NCI-H1092 treated with DMSO at 0.1 percent for 48 hours (cell line): ENCODE measurements around the gene ZNF513.
A peak's percentile ranks its signal among the peaks of the same experiment; 100 is the strongest.
"Not testable (repeated sequence)": the region's sequence is repeated elsewhere in the genome, so short reads cannot be mapped to it uniquely, and the experiment has no call there.

Experiments used
- DNase-seq: peaks from one replicate; lab custom pipeline; 2025; lab: John Stamatoyannopoulos, UW

ZNF513 gene

GRCh38 chr2:27380626-27381545 is at the start of gene ZNF513:
Gene ZNF513, minus strand, starts transcription at chr2:27380734. Its CDS starts 208 bp downstream, at chr2:27380526.
- peak; percentile 87 for DNase-seq

DNA sequence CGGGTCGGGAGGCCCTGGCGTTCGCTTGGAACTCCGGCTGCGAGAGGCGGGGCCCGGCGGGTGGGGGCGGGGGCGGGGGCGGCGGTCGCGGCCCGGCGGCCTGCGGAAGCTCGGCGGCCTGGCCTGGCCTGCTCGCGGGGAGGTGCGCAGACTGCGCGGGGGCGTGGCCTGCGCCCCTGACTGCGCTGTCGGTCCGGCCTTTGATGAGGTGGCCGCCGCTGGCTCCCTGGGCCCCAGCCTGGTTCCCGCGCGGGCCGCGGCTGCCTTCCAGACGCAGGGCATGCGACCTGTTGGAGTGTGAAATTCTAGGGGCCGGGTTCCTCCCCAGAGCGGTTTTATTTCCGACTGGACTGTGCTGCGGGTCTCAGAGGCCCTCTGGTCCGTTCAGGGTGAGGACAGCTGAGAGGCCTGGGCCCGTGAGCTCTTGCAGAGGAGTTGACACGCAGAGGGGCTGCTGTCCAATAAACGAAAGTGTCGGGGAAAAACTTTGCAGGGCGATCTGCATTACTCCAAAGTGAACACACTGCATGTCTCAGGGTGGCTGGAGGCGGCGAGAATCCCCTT is 48.5 kb upstream of the ZNF513 start:
- DNase-seq = peak; percentile 46

DNA sequence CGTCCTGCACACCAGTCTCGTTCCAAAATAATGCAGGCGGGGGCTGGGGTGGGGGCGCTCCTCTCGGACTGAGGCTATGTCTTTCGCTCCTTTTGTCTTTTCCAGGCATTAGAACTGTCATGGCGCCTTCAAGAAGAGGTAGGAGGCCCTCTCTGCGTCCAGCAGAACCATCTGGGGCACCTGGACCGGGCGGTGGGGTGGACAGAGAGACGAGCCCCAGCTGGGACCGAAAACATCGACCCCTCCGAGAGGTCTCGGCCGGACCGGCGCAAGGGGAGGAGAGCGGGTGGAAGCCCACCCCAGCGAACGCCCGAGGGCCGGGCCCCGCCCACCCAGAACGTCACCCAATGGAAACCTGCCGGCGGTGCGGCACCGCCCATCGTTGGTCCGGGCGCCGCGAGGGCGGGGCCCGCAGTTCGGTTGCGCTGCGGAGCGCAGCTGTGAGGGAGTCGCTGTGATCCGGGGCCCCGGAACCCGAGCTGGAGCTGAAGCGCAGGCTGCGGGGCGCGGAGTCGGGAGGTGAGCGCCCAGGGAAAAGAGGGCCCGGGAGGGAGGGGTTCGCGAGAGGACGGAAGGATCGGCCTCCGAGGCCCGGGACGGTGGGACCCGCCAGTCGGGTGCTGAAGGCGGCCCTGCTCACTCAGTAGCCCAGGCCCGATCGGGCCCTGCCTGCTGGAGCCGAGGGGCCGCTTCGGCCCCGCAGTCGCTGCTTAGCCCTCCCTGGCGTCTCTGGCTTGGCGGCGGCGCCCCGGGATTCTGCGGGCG is 47.9 kb upstream of the ZNF513 start, which contains the start of gene NRBP1:
Gene NRBP1, plus strand, starts transcription at position 419 of the 765 bp plus-strand sequence. CDS start 4,643 bp downstream, outside the sequence.
- peak; percentile 84 for DNase-seq

DNA sequence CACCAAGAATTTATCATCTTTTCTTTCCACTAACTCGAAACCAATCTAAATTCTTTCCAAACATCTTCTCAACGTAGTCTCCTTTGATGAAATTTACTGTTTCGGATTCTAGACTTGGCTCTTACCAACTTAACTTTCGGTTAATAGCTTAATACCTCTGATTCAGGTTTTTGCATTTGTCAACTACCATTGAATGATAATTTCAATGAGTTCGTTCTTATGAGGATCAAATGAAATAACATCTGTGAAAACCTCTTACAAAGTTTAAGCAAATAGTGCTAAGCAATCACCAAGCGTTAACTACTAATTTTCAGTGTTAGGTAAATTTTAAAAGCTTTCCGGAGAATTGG is 47.3 kb upstream of the ZNF513 start:
- DNase-seq = no peak

GRCh38 chr2:27425039-27425438 is 44.5 kb upstream of the ZNF513 start:
- DNase-seq = not testable (repeated sequence)

DNA sequence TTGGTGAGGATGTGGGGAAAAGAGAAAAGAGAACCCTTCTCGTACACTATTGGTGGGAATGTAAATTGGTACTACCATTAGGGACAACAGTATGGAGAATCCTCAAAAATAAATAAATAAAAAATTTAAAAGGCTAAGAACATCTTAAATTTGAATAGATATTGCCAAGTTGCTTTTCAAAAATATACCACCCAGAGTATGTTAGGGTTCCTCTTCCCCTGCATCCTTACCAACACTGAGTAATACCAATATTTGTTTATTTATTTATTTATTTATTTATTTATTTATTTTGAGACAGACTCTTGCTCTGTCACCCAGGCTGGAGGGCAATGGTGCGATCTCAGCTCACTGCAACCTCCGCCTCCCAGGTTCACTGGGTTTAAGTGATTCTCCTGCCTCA is 42.4 kb upstream of the ZNF513 start:
- no peak for DNase-seq

- no peak for DNase-seq
Observed at GRCh38 chr2:27421660-27422250, 41.2 kb upstream of the ZNF513 start.

- DNase-seq = no peak
Observed at GRCh38 chr2:27420996-27421395, 40.5 kb upstream of the ZNF513 start.

- no peak for DNase-seq
Observed at GRCh38 chr2:27416151-27416550, 35.6 kb upstream of the ZNF513 start.

GRCh38 chr2:27412419-27413152 is 32.1 kb upstream of the ZNF513 start:
- DNase-seq = no peak

- DNase-seq = peak; percentile 88
Observed at GRCh38 chr2:27409321-27410073, 29.0 kb upstream of the ZNF513 start, which contains the start of gene PPM1G. Gene PPM1G, minus strand, starts transcription at chr2:27409591. Its CDS starts 169 bp downstream, at chr2:27409422.

GRCh38 chr2:27408601-27409320 is 28.2 kb upstream of the ZNF513 start:
- DNase-seq = peak; percentile 18

GRCh38 chr2:27407798-27408491 is 27.4 kb upstream of the ZNF513 start:
- DNase-seq = peak; percentile 66

DNA sequence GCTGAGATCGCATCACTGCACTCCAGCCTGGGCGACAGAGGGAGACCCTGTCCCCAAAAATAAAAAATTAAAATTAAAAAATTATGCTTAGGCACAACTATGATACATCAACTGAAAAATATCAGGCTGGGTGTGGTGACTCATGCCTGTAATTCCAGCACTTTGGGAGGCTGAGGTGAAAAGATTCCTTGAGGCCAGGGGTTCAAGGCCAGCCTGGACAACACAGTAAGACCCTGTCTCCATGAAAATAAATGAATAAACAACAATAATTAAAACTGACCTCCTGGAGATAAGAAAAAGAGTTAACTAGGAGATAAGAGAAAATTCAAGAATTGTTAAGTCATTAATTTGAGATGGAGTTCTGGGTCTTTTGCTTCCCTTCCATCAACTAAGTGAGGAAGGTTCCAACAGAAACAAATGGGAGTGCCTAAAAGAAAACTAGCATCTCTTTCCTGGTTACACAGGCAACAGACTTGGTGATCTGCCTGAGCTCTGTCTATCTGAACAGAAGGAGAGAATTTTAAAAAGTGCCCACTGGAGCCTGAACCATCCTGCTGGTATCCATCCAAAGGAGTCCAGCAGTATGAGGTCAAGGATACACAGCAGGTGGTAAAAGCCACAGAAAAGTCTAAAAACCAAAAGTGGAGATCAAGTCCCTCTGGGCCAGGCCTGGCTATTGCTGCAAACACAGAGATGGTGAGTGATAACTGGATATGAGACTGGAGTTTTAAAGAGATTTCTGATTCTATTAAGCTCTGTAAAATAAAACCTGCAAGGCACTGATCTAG is 20.0 kb upstream of the ZNF513 start:
- no peak for DNase-seq

DNA sequence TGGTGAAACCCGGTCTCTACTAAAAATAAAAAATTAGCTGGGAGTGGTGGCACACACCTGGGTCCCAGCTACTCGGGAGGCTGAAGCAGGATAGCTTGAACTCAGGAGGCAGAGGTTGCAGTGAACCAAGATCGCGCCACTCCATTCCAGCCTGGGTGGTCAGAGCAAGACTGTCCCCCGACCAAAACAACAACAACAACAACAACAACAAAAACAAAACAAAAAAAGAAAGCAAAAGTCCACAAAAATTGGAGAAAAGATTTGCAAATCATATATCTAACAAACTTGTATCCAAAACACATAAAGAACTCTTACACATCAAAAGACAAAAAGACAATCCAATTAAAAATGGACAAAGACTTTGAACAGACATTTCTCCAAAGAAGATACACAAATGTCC is 18.4 kb upstream of the ZNF513 start:
- no peak for DNase-seq

DNA sequence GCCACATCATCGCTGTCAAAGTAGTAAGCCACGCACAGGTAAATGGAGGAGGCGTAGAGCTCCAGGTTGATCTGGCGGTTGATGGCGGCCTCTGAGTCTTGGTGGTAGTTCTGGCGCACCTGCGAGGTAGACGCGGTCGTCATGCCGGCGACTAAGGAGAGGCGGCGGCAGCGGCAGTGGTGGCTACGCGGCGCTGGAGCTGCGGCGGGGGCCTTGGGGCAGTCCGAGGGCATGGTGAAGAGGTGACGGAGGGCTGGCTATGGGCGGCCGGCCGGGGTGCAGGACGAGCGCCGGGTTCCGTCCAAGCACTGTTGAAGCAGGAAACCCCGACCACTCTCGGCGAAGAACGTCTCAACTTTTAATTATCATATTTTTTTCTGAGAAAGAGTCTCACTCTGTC is 12.7 kb upstream of the ZNF513 start:
- DNase-seq = no peak

DNA sequence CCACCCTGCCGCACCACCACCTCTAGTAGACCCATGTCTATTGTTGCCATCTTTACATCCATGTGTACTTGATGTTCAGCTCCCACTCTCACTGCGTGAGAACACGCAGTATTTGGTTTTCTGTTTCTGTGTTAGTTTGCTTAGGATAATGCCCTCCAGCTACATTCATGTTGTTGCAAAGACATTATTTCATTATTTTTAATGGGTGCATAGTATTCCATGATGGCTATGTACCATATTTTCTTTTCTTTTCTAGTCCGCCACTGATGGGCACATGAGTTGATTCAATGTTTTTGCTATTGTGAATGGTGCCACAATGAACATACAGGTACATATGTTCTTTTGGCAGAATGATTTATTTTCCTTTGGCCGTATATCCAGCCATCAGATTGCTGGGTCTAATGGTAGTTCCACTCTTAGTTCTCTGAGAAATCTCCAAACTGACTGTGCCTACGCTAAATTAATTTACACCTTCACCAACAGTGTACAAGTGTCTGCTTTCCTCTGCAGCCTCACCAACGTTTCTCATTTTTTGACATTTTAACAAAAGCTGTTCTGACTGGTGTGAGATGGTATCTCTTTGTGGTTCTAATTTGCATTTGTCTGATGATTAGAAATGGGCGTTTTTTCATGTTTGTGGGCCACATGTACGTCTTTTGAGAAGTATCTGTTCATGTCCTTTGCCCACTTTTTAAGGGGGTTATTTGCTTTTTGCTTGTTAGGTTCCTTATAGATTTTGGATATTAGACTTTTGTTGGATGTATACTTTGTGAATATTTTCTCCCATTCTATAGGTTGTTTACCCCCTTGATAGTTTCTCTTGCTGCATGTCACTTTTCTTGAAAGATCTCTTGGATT is 10.5 kb upstream of the ZNF513 start:
- no peak for DNase-seq
